Activated CD4-positive, alpha-beta T cell treated with anti-CD3 and anti-CD28 coated beads, Interleukin-2, amount 10 ng/mL, durations not matched to agents 24 days and 14 days (primary cell): ENCODE data around the gene MROH2B. TPM values are rescaled to one million over a fixed set of nuclear protein-coding genes. Genes with fewer than 3 reads are reported as not detected.
"Not testable (repeated sequence)": the region's sequence is repeated elsewhere in the genome, so short reads cannot be mapped to it uniquely, and the experiment has no call there.

ENCODE experiments used
- DNase-seq: peaks from one replicate; pipeline ENCODE4 v3.0.0; 2022
- H3K27ac Mint-ChIP-seq: one replicate; pipeline ENCODE4 v1.8.0; 2022; ENCODE audit warnings: mild to moderate bottlenecking, mixed read lengths
- H3K27me3 Mint-ChIP-seq: one replicate; pipeline ENCODE4 v1.8.0; 2022; ENCODE audit warnings: mixed read lengths
- H3K36me3 Mint-ChIP-seq: one replicate; pipeline ENCODE4 v1.8.0; 2022; ENCODE audit warnings: low read depth, mild to moderate bottlenecking, mixed read lengths
- H3K4me1 Mint-ChIP-seq: one replicate; pipeline ENCODE4 v1.8.0; 2021; ENCODE audit warnings: mixed read lengths
- H3K4me3 Mint-ChIP-seq: one replicate; pipeline ENCODE4 v1.8.0; 2022; ENCODE audit warnings: mild to moderate bottlenecking, moderate library complexity, mixed read lengths
- H3K9me3 Mint-ChIP-seq: one replicate; pipeline ENCODE4 v1.8.0; 2021; ENCODE audit warnings: mixed read lengths
- intact Hi-C: fragments of 100-400 bp; cut with micrococcal nuclease; formaldehyde crosslinking; loops from one replicate; pipeline ENCODE4 v1.15.1; 2023
- total RNA-seq: library from RNA; stranded (reverse); gene quantifications from 2 replicates; pipeline ENCODE4 v1.2.3, GENCODE V29; 2022

Gene MROH2B
- total RNA-seq, 1 donor from 2014 or later, result not detected

DNA sequence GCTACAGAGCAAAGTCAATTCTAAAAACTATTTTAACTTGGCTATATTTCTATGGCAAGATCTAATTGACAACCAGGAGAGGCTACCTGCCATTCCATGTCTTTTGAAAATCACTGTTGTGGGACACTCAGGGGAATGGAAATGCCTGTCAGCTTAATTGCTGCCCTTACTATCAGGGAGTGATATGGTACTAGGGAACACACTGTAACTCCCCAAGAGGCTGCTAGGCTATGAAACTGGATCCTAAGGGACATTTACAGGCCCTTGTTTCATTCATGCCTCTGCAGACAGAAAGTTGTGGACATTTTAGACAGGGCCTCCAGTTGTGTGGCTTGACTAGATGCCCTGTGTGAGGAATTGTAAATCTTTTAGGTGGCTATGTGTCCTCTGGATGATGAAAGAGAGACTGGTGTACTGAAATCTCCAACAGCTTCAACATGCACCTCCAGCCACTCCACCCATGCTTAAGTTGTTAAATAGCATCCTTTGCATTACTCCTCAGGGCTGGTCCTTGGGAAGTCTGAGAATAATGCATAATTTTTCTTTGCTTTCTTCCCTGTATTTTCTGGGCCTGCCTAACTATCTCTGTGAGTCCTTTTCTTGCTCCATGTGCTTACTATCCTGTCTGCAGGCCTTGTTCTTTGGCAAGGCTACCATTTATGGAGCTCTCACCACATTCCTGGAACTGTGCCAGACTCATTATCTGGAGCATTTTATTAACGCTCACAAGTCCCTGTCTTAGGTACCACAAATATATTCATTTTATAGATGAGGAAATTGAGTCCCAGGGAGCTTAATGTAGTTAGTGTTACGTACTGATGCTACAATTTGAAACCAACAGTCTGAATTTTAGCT, 3.2 kb downstream of the MROH2B start:
- Mint-ChIP-seq H3K4me1 (peaks cover 1% of the 10 kb centered on the region), H3K27ac (no peak overlapping the region), H3K9me3 (no peaks in the 10 kb centered on the region), H3K27me3 (no peaks in the 10 kb centered on the region), H3K4me3 (no peak overlapping the region), H3K36me3 (no peaks in the 10 kb centered on the region)
- no peak for DNase-seq
- intact Hi-C loops, result no loop called here

DNA sequence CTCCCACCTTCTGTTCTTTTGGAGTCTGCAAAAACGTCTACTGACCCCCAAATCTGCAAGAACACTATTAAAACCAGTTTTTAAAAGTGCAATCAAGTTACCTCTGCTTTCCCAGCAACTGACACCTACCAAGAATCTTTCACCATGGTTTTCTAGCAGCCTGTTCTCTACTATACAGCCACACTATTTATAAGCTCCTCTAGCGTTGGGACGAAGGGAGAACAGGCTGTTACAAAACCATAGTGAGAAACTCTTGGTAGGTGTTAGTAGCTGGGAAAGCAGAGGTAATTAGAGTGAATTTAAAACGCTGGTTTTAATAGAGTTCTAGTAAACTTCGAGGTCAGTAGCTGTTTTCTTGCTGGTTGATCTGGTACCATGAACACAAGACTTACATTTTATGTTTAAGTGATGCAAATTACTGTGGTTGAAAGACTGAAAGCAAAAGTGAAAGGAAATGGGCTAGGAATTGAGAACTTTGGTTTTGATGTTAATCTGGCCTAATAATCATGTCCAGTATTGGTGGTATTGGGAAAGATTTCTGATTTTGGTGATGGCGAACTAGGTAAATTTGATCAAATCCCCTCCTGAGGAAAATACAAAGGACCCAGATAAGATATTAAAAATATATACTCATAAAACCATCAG, 5.3 kb downstream of the MROH2B start:
- H3K36me3 Mint-ChIP-seq, result no peaks in the 10 kb centered on the region

DNA sequence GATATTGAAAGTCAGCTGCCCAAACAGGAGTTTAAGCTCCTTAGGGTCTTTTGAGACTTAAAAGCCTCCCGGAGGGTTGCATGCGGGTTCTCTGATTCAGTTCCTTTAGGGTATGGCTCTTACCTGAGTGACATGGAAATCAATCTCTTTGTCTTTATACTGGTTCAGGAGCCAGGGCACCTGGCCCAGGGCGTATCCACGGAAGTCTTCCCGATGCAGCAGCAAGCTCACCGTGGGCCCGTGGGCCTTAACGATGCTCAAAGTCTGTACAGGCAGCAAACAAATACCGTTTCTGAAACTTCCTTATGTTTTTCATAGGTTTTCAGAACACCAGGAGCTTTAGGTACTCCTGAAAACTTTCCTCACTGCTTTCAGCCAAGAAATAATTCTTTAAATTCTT, 13.2 kb downstream of the MROH2B start:
- Mint-ChIP-seq H3K27me3 (no peaks in the 10 kb centered on the region), H3K9me3 (no peaks in the 10 kb centered on the region), H3K4me3 (no peak overlapping the region), H3K36me3 (no peaks in the 10 kb centered on the region), H3K27ac (no peak overlapping the region), H3K4me1 (no peaks in the 10 kb centered on the region)
- no peak for DNase-seq
- intact Hi-C loops, result no loop called here

More for the DNA sequence above, 5.3 kb downstream of the MROH2B start:
- Mint-ChIP-seq H3K4me3 (no peak overlapping the region), H3K27me3 (no peaks in the 10 kb centered on the region), H3K4me1 (peaks cover 1% of the 10 kb centered on the region), H3K27ac (no peak overlapping the region), H3K9me3 (no peaks in the 10 kb centered on the region)
- no peak for DNase-seq
- intact Hi-C loops, result no loop called here

DNA sequence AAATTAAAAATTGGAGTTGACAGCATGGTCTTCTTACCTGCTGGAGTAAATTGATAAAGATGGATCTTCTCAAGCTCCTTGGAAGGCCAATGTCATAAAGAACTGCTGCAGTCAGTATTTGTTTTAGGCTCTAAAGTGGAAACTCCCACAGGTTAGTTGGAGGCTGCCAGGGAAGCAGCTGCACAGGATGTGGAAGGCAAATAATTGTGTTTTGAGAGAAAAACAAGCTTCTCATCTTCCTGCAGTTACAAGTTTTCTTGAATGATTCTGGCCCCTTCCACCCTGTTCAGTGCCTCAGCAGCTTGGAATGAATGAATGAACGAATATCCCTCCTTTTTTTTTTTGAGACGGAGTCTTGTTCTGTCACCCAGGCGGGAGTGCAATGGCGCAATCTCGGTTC, 13.9 kb downstream of the MROH2B start:
- H3K36me3 Mint-ChIP-seq, result no peaks in the 10 kb centered on the region
- H3K27me3 Mint-ChIP-seq, result no peaks in the 10 kb centered on the region
- H3K4me1 Mint-ChIP-seq, result no peaks in the 10 kb centered on the region
- H3K27ac Mint-ChIP-seq, result no peak overlapping the region
- H3K4me3 Mint-ChIP-seq, result no peak overlapping the region
- no peaks in the 10 kb centered on the region for H3K9me3 Mint-ChIP-seq
- no peak for DNase-seq
- intact Hi-C loops, result no loop called here

DNA sequence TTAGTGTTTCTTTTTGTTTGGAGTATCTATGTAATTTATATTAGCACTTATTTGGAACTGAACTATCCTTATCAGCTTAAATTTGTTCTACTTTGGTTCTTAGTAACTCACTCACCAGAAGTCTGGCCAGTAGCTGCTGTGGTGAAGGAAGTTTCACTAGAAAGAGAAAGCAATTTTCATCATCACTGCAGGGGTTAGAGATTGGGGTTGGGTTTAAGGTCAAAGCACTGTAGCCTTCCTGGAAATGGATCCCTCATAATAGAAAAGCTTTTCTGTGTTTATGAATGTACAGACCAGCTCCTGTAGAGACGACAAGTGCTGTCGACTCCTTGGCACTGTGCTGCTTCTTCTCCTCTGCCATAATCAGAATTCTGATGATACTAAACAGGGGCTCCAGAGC, 22.2 kb downstream of the MROH2B start:
- intact Hi-C loops, result no loop called here
- Mint-ChIP-seq H3K27me3 (no peaks in the 10 kb centered on the region), H3K4me3 (no peak overlapping the region), H3K4me1 (no peaks in the 10 kb centered on the region), H3K36me3 (no peaks in the 10 kb centered on the region), H3K9me3 (no peaks in the 10 kb centered on the region), H3K27ac (no peak overlapping the region)
- DNase-seq, result no peak

DNA sequence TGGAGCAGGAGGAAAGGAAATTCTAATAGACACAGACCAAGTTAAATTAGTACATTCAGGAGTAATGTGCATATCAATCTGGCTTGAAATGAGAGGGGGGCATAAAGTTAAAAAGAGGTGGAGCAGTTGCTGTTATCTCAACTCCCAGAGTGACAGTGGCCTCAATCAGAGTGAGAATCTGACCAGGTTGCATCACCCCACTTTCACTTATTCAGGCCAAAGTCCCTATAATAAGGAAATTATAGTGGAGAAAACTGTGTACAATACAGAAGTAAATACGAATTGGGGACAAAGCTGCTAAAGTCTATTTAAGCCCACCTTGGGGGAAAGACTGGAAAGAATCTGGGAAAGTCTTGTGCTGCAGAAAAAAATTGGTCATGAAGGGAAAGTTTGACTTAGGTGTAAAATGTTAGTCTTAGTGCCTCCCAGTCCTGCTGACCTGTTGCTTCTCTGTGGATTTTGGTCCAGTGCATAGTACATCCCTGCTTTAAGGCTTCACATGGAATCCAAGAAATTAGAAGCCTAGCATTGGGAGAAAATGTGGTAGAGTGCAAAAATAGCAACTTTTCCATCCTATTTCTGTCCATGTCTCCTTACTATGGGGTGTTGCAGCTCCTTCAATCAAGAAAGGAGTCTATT, 27.9 kb downstream of the MROH2B start:
- intact Hi-C loops, result no loop called here
- no peaks in the 10 kb centered on the region for H3K9me3 Mint-ChIP-seq
- no peak for DNase-seq
- no peaks in the 10 kb centered on the region for H3K36me3 Mint-ChIP-seq
- H3K4me3 Mint-ChIP-seq, result no peak overlapping the region
- H3K4me1 Mint-ChIP-seq, result no peaks in the 10 kb centered on the region
- no peak overlapping the region for H3K27ac Mint-ChIP-seq
- no peaks in the 10 kb centered on the region for H3K27me3 Mint-ChIP-seq

DNA sequence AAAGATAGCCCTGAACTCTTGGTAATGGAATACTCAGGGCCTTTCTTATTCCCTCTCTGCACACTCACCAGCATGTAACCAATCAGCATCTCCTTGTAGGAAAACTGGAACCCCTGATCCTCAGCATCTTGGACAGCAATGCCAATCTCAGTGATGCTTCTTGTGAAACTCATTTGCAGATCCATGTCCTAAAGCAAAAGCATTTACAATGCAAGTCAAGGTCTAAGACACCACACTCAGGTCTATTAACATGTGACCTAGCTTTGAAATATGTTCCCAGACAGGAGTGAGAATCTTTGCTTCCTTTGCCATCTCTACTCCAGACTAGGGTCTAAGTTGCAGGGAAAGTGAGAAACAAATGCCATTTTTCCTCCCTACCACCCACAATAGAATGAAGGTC, 38.2 kb downstream of the MROH2B start:
- H3K27ac Mint-ChIP-seq, result no peak overlapping the region
- H3K36me3 Mint-ChIP-seq, result no peaks in the 10 kb centered on the region
- peaks cover 4% of the 10 kb centered on the region for H3K9me3 Mint-ChIP-seq
- no peaks in the 10 kb centered on the region for H3K4me1 Mint-ChIP-seq
- H3K4me3 Mint-ChIP-seq, result no peak overlapping the region
- intact Hi-C loops, result no loop called here
- DNase-seq, result no peak
- no peaks in the 10 kb centered on the region for H3K27me3 Mint-ChIP-seq

DNA sequence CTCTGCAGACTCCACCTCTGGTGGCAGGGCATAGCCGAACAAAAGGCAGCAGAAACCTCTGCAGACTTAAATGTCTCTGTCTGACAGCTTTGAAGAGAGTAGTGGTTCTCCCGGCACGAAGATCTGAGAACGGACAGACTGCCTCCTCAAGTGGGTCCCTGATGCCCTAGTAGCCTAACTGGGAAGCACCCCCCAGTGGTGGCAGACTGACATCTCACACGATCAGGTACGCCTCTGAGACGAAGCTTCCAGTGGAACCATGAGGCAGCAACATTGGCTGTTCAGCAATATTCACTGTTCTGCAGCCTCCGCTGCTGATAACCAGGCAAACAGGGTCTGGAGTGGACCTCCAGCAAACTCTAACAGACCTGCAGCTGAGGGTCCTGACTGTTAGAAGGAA, 48.5 kb downstream of the MROH2B start:
- H3K36me3 Mint-ChIP-seq, H3K9me3 Mint-ChIP-seq, H3K4me1 Mint-ChIP-seq, H3K27me3 Mint-ChIP-seq, DNase-seq, H3K4me3 Mint-ChIP-seq, H3K27ac Mint-ChIP-seq, intact Hi-C loops: not testable (repeated sequence)

DNA sequence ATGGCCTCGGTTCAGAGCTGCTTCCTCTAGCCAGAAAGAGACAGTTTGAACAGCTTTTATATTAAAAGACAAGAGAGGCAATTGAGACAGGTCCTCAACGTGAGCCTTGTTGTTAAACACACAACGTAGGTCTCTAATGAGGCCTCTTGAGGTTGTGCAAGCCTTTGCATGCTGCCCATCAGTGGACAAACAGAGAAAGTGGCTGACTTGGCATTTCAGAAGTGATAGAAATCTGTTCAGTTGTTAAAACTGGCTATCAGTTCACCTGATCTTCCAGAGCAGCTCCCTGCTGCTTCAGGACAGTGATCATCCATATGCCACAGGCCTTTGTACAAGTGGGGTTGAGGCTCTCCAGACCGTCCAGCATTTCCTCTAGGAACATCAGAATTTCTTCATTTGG, 58.8 kb downstream of the MROH2B start:
- Mint-ChIP-seq H3K4me3 (no peak overlapping the region), H3K27me3 (no peaks in the 10 kb centered on the region), H3K27ac (no peak overlapping the region), H3K9me3 (no peaks in the 10 kb centered on the region), H3K36me3 (no peaks in the 10 kb centered on the region), H3K4me1 (no peaks in the 10 kb centered on the region)
- intact Hi-C loops, result no loop called here
- no peak for DNase-seq

DNA sequence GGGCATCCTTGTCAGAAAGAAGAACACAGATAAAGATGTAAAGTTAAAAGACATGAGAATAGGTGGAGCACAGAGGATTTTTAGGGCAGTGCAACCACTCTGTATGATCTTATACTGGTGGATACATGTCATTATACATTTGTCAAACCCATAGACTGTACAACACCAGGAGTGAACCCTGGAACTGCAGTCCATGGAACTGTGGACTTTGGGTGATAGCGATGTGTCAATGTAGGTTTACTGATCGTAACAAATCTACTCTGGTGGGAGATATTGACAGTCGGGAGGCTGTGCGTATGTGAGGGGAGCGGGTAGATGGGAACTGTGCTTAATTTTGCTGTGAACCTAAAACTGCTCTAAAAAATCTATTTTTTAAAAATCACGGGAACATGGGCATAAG, 60.6 kb downstream of the MROH2B start:
- no peak for DNase-seq
- H3K27me3 Mint-ChIP-seq, result no peaks in the 10 kb centered on the region
- no peaks in the 10 kb centered on the region for H3K4me1 Mint-ChIP-seq
- intact Hi-C loops, result no loop called here
- no peak overlapping the region for H3K27ac Mint-ChIP-seq
- no peaks in the 10 kb centered on the region for H3K36me3 Mint-ChIP-seq
- no peak overlapping the region for H3K4me3 Mint-ChIP-seq
- H3K9me3 Mint-ChIP-seq, result no peaks in the 10 kb centered on the region

DNA sequence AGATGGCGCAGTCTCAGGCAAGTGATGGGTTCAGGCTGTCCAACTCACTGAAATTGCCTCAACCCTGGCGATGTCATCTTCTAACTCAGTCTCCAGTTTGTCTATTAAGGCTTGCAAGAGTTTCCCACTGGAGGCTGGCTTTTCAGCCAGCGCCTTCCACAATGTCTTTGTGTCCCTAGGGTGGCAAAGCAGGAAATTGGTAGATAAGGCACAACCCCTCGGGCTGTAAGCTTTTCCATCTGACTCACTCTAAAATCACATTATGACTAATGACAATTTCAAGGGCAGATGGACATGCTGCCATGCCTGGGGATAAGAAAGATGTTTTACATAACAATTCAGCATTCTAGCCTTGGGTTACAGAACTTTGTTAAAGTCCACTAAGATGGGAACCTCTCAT, 61.9 kb downstream of the MROH2B start:
- no peaks in the 10 kb centered on the region for H3K4me1 Mint-ChIP-seq
- H3K9me3 Mint-ChIP-seq, result no peaks in the 10 kb centered on the region
- no peak for DNase-seq
- no peaks in the 10 kb centered on the region for H3K36me3 Mint-ChIP-seq
- intact Hi-C loops, result no loop called here
- H3K27me3 Mint-ChIP-seq, result no peaks in the 10 kb centered on the region
- no peak overlapping the region for H3K4me3 Mint-ChIP-seq
- no peak overlapping the region for H3K27ac Mint-ChIP-seq

DNA sequence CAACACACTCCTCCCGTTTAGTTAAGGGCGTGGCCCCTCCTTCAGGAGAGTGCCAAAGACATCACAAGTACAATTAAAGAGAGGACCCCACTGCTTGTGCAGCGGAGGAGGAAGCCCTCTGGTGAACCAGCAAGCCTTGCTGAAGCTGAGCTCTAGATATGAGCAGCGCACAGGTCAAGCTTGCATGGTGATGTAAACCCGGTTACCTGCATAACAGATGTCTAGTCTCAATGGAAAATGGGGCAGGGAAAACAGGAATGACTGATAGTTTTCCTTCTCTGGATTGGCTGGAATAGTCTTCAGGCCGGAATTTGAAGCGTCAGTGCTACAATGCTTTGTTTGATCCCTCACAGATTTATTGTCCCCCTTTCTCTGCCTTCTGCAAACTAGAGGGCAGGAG, 66.2 kb downstream of the MROH2B start:
- Mint-ChIP-seq H3K27ac (no peak overlapping the region), H3K9me3 (no peaks in the 10 kb centered on the region), H3K36me3 (no peaks in the 10 kb centered on the region), H3K4me1 (no peaks in the 10 kb centered on the region), H3K27me3 (no peaks in the 10 kb centered on the region), H3K4me3 (no peak overlapping the region)
- intact Hi-C loops, result no loop called here
- DNase-seq, result no peak

DNA sequence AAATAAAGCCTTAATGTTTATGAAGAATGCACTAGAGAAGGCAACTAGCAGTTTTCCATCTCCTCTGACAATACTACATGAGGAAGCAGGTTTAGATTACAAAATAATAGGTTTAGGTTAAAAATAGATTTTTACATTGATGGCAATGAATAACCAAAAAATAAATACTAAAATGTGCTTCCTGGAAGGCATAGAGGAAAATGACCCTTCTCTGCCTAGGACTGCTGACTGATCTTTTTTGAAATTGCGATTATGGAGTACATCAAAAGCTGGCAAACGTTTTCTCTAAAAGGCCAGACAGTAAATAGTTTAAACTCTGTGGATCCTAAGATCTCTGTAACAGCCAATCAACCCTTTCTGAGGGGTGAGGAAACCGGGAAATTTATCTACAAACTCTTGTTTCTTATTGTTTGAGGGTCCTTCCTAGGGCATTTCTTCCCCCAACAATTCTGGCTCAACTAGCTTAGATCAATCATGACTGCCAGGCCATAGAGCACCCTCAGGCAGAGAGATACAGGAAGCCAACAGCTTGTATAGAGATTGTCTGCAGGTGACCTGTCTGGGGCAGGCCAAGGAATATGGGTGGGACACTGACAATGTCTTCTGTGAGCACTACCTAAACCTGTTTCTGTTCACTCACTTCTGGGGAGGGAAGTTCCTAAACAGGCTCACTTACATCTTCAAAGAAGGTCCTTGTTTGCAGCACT, 67.3 kb downstream of the MROH2B start:
- intact Hi-C loops, result no loop called here
- Mint-ChIP-seq H3K4me3 (no peak overlapping the region), H3K27me3 (no peaks in the 10 kb centered on the region), H3K27ac (no peak overlapping the region), H3K36me3 (no peaks in the 10 kb centered on the region), H3K4me1 (no peaks in the 10 kb centered on the region), H3K9me3 (no peaks in the 10 kb centered on the region)
- DNase-seq, result no peak

DNA sequence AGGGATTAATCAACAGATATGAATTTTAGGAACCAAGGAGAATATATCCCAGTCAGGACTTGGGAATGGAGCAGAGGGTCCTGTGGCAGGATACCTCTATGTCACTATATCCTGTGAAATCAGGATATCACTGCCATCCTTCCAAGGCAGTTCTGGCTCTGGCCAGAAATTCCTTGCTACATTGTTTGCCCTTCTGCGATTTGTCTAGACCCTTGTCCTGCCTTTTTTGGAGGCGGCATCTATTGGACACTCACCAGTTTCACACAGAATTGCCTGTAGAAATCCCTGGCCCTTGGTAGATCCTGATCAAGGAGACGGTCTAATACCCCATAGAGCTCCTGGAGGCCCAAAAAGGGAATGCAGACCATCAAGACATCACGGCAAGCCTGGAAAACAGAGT, 71.2 kb downstream of the MROH2B start:
- Mint-ChIP-seq H3K36me3 (no peaks in the 10 kb centered on the region), H3K4me3 (no peak overlapping the region)

More for the DNA sequence above, 71.2 kb downstream of the MROH2B start:
- Mint-ChIP-seq H3K27ac (no peak overlapping the region), H3K27me3 (no peaks in the 10 kb centered on the region), H3K4me1 (no peaks in the 10 kb centered on the region), H3K9me3 (no peaks in the 10 kb centered on the region)
- DNase-seq, result no peak
- intact Hi-C loops, result no loop called here
